ENCODE measurements around the gene CTDSP2.

GRCh38 chr12:57846577-57847319 is at the start of gene CTDSP2:
- TF ChIP-seq POLR2A (IDR thresholded peaks at IDR 0.05; ENCODE audit: low read depth, low read length), result peak; percentile 52
- no peak for TF ChIP-seq CTCF (IDR thresholded peaks at IDR 0.05; ENCODE audit: extremely low read depth in 1 of 2, insufficient read depth in 1 of 2, low read depth in 1 of 2, low read length in 2 of 2)
- no peak for TF ChIP-seq MAX (IDR thresholded peaks at IDR 0.05; ENCODE audit: insufficient read depth, insufficient read length)
- TF ChIP-seq EZH2 (IDR thresholded peaks at IDR 0.05; ENCODE audit: borderline replicate concordance, low read depth, low read length, severe bottlenecking), result no peak
- TF ChIP-seq JUN (IDR thresholded peaks at IDR 0.05; ENCODE audit: borderline replicate concordance, insufficient read depth, insufficient read length, low read depth), result no peak
- peak; percentile 71 for TF ChIP-seq POLR2AphosphoS5 (IDR thresholded peaks at IDR 0.05; ENCODE audit: insufficient read depth, low read depth, low read length)
